ENCODE data around the gene MYF6. TPM values are rescaled to one million over a fixed set of nuclear protein-coding genes. Genes with fewer than 3 reads are reported as not detected.

Gene MYF6
- total RNA-seq, 1 donor from 2014 or later, result not detected

Other genes starting within 250 kb of the MYF6 start
- gene MYF5, start 9.3 kb downstream of the MYF6 start, total RNA-seq, result not detected in 2 replicates
- 0.19 and 1.2 TPM in 2 replicates for gene LIN7A, start 230.3 kb downstream of the MYF6 start, total RNA-seq